Left renal pelvis (tissue), 4 donors: ENCODE data around the gene PTS. TPM values are rescaled to one million over a fixed set of nuclear protein-coding genes. Genes with fewer than 3 reads are reported as not detected.
"Not testable (repeated sequence)": the region's sequence is repeated elsewhere in the genome, so short reads cannot be mapped to it uniquely, and the experiment has no call there.

Experiments used
- DNase-seq, 4 donors: peaks; one replicate each; pipeline ENCODE4 v3.0.0-alpha.2; 2013; ENCODE audit warnings: low read depth in 4 of 4, low spot score in 3 of 4
- polyA plus RNA-seq, 4 donors: library from polyadenylated mRNA; unstranded; fragments of 120-200 nt; gene quantifications; one replicate each; pipeline ENCODE4 v1.2.1, GENCODE V29; 2013; ENCODE audit not compliant: insufficient read length in 4 of 4

Gene PTS
- 10 to 100 TPM; 35.0 to 59.4 (median 57.1) TPM for polyA plus RNA-seq

GRCh38 chr11:112226062-112226830, at the start of gene PTS:
Gene PTS, plus strand, starts transcription at chr11:112226428. Its CDS starts 16 bp downstream, at chr11:112226444.
- DNase-seq = peak; percentile 71 to 82 (median 76)

GRCh38 chr11:112177589-112177988, 48.6 kb upstream of the PTS start:
- DNase-seq = no peak

- DNase-seq = no peak
These were observed 47.8 kb upstream of the PTS start for GRCh38 chr11:112178428-112178827.

- no peak for DNase-seq
These were observed 47.3 kb upstream of the PTS start for GRCh38 chr11:112178936-112179335.

GRCh38 chr11:112179601-112180000, 46.6 kb upstream of the PTS start:
- no peak for DNase-seq

GRCh38 chr11:112182867-112183266, 43.4 kb upstream of the PTS start:
- DNase-seq = no peak

GRCh38 chr11:112185883-112186282, 40.3 kb upstream of the PTS start:
- no peak for DNase-seq

GRCh38 chr11:112186304-112186703, 39.9 kb upstream of the PTS start:
- no peak for DNase-seq

- DNase-seq = not testable (repeated sequence)
These were observed 31.1 kb upstream of the PTS start for GRCh38 chr11:112195113-112195512.

GRCh38 chr11:112195951-112196351, 30.3 kb upstream of the PTS start:
- no peak for DNase-seq

GRCh38 chr11:112196519-112197087, 29.6 kb upstream of the PTS start:
- no peak for DNase-seq

- DNase-seq = not testable (repeated sequence)
These were observed 27.1 kb upstream of the PTS start for GRCh38 chr11:112199101-112199500.

GRCh38 chr11:112200252-112200651, 26.0 kb upstream of the PTS start:
- no peak for DNase-seq

- no peak for DNase-seq
These were observed 20.2 kb upstream of the PTS start for GRCh38 chr11:112206071-112206470.

- no peak for DNase-seq
These were observed 15.3 kb upstream of the PTS start for GRCh38 chr11:112210890-112211289.

GRCh38 chr11:112211536-112211935, 14.7 kb upstream of the PTS start:
- DNase-seq = no peak

GRCh38 chr11:112212290-112212689, 13.9 kb upstream of the PTS start:
- DNase-seq = no peak

GRCh38 chr11:112212710-112213109, 13.5 kb upstream of the PTS start:
- DNase-seq = no peak

- DNase-seq = no peak
These were observed 12.5 kb upstream of the PTS start for GRCh38 chr11:112213753-112214152.

- DNase-seq = no peak
These were observed 10.6 kb upstream of the PTS start for GRCh38 chr11:112215621-112216020.

- no peak for DNase-seq
These were observed 9.6 kb upstream of the PTS start for GRCh38 chr11:112216561-112217105.
